ENCODE data around the gene GALNT10. TPM values are rescaled to one million over a fixed set of nuclear protein-coding genes. Genes with fewer than 3 reads are reported as not detected.

The GALNT10 gene
- total RNA-seq, 1 experiment from 2014 or later = 27.8 TPM

GRCh38 chr5:154302161-154302560 lies 111.6 kb downstream of the GALNT10 start:
- no peak overlapping the region for H2AFZ ChIP-seq (ENCODE audit: low read depth, low read length, poor library complexity, severe bottlenecking)
- no peak overlapping the region for H3K4me3 ChIP-seq (replicated peaks in 1 of 2; ENCODE audit: low read depth in 1 of 2, low read length in 2 of 2)
- H3K9ac ChIP-seq (ENCODE audit: low read length) = no peak overlapping the region
- POLR2A ChIA-PET = no interaction called here
- H3K27me3 ChIP-seq (ENCODE audit: insufficient read depth, low read length) = no peaks in the 10 kb centered on the region
- no TSS peak for BruUV-seq (replicated peaks)
- TF ChIP-seq FOSL1 (IDR thresholded peaks at IDR 0.05; ENCODE audit: low read depth) = no peak
- no peak for TF ChIP-seq POLR2AphosphoS5 (IDR thresholded peaks at IDR 0.05; ENCODE audit: low read depth, low read length)
- TF ChIP-seq EZH2phosphoT487 (IDR thresholded peaks at IDR 0.05; ENCODE audit: borderline replicate concordance) = no peak
- no peak for TF ChIP-seq ZFX (IDR thresholded peaks at IDR 0.05)
- no peak for TF ChIP-seq ATF3 (IDR thresholded peaks at IDR 0.05)
- no peak for TF ChIP-seq POLR2A (IDR thresholded peaks at IDR 0.05; ENCODE audit: borderline replicate concordance, extremely low read depth, insufficient read depth, insufficient read length)
- no peak for TF ChIP-seq EGR1 (IDR thresholded peaks at IDR 0.05; ENCODE audit: low read depth)
- TF ChIP-seq EZH2 (IDR thresholded peaks at IDR 0.05) = no peak
- TF ChIP-seq TCF7L2 (IDR thresholded peaks at IDR 0.05; ENCODE audit: borderline replicate concordance, extremely low read depth, insufficient read depth, insufficient read length) = no peak
- TF ChIP-seq SIN3A (IDR thresholded peaks at IDR 0.05; ENCODE audit: low read depth) = no peak
- TF ChIP-seq SRF (IDR thresholded peaks at IDR 0.05; ENCODE audit: low read depth) = no peak
- no peak for TF ChIP-seq CTCF (IDR thresholded peaks at IDR 0.05 in 2 of 3, conservative IDR thresholded peaks at IDR 0.05 in 1 of 3; ENCODE audit: borderline replicate concordance in 1 of 3, insufficient read depth in 1 of 3, low read depth in 2 of 3, low read length in 2 of 3)
- TF ChIP-seq CBX3 (IDR thresholded peaks at IDR 0.05; ENCODE audit: low read depth) = no peak
- TF ChIP-seq YY1 (IDR thresholded peaks at IDR 0.05; ENCODE audit: extremely low read depth, insufficient replicate concordance, low read depth, low read length) = no peak
- peaks cover 0 to 9% of the 10 kb centered on the region in 2 experiments; a peak in 1 of 4 replicates for H3K4me1 ChIP-seq (ENCODE audit: control insufficient read depth in 1 of 2, insufficient read depth in 2 of 2, low read length in 2 of 2)
- H3K36me3 ChIP-seq (ENCODE audit: control insufficient read depth in 1 of 2, insufficient read depth in 2 of 2, low read length in 2 of 2) = no peaks in the 10 kb centered on the region
- no peaks in the 10 kb centered on the region for H3K9me2 ChIP-seq (ENCODE audit: insufficient read depth)
- H3K79me2 ChIP-seq (ENCODE audit: insufficient read depth, low read length) = no peaks in the 10 kb centered on the region
- intact Hi-C loops (cut with micrococcal nuclease) = no loop called here
- RAD21 ChIA-PET (ENCODE audit: low non-redundant PET in 1 of 2, low total read pairs in 2 of 2, uncharacterized antibody in 2 of 2, unreplicated experiment in 2 of 2) = no interaction called here
- 0 out of 4 replicates have a peak, but pooled peaks cover 4 to 6% of the 10 kb centered on the region in 2 experiments for H3K9me3 ChIP-seq (ENCODE audit: control insufficient read depth in 1 of 2, insufficient read depth in 1 of 2, low read depth in 1 of 2, low read length in 2 of 2)
- H3K4me2 ChIP-seq (ENCODE audit: low read length) = no peak overlapping the region
- no peaks in the 10 kb centered on the region for H4K20me1 ChIP-seq (ENCODE audit: insufficient read depth)
- CTCF ChIA-PET = no interaction called here
- ATAC-seq = no peak
- no peak overlapping the region for H3K27ac ChIP-seq (ENCODE audit: low read depth, low read length)
- no peak for DNase-seq (ENCODE audit: low read depth, low spot score)

All from HCT116 (cell line).